Vagina (tissue), 2 donors: Measurements from ENCODE around the gene ACAD10. TPM values are rescaled to one million over a fixed set of nuclear protein-coding genes. Genes with fewer than 3 reads are reported as not detected.
A peak's percentile ranks its signal among the peaks of the same experiment; 100 is the strongest.
"Not testable (repeated sequence)": the region's sequence is repeated elsewhere in the genome, so short reads cannot be mapped to it uniquely, and the experiment has no call there.

Experiments used
- DNase-seq, 2 donors: peaks; one replicate each; pipeline ENCODE4 v3.0.0-alpha.2; 2017; ENCODE audit errors: extremely low spot score in 2 of 2
- H3K27ac ChIP-seq: fragments of 200-600 bp; sonication (generic); one replicate; pipeline ENCODE4 v1.5.1; 2019
- H3K27me3 ChIP-seq: fragments of 200-600 bp; sonication (generic); one replicate; pipeline ENCODE4 v1.5.1; 2019
- H3K36me3 ChIP-seq, 2 donors: fragments of 200-600 bp; sonication (generic); one replicate each; pipeline ENCODE4 v1.5.1; 2017 to 2019
- H3K4me1 ChIP-seq: fragments of 200-600 bp; sonication (generic); one replicate; pipeline ENCODE4 v1.5.1; 2019
- H3K4me3 ChIP-seq, 2 donors: fragments of 200-600 bp; sonication (generic); 1 replicate in 1 of 2; 2 replicates in 1 of 2; pipeline ENCODE4 v1.5.1; 2016 to 2019
- H3K9me3 ChIP-seq: fragments of 200-600 bp; sonication (generic); one replicate; pipeline ENCODE4 v1.5.1; 2019
- CTCF ChIP-seq, 3 experiments: fragments of 450-650 bp in 2 of 3; fragments of 200-600 bp in 1 of 3; sonication (generic) in 1 of 3; IDR thresholded peaks; one replicate each; pipeline ENCODE4 v1.5.1; 2017 to 2019; ENCODE audit warnings: antibody characterized with exemption in 3 of 3, mild to moderate bottlenecking in 2 of 3, moderate library complexity in 2 of 3
- POLR2A ChIP-seq, 2 donors: fragments of 450-650 bp; IDR thresholded peaks; one replicate each; pipeline ENCODE4 v1.6.1; 2017; ENCODE audit warnings: antibody characterized with exemption in 2 of 2, mild to moderate bottlenecking in 2 of 2, moderate library complexity in 2 of 2
- POLR2AphosphoS5 ChIP-seq, 2 donors: sonication (generic); formaldehyde crosslinking; IDR thresholded peaks; one replicate each; pipeline ENCODE4 v1.9.0; 2017; ENCODE audit warnings: antibody characterized with exemption in 2 of 2, mild to moderate bottlenecking in 2 of 2, low read depth in 1 of 2; ENCODE audit not compliant: insufficient read depth in 1 of 2
- intact Hi-C: fragments of 100-400 bp; cut with DNase I; formaldehyde crosslinking; loops from one replicate; pipeline ENCODE4 v1.15.1; 2023
- total RNA-seq: library from RNA; depleted of rRNA; stranded (reverse); fragments of >200 nt; gene quantifications from one replicate; pipeline ENCODE4 v1.2.3, GENCODE V29; 2016

Gene ACAD10
- total RNA-seq, 1 donor from 2014 or later = 26.5 TPM

GRCh38 chr12:111673503-111673902 lies 12.3 kb upstream of the ACAD10 start:
- Histone ChIP-seq H3K36me3 (peaks cover 0 to 71% of the 10 kb centered on the region in 2 donors), H3K4me1 (no peaks in the 10 kb centered on the region), H3K27me3 (no peaks in the 10 kb centered on the region), H3K9me3 (no peaks in the 10 kb centered on the region), H3K4me3 (no peak overlapping the region), H3K27ac (no peak overlapping the region)
- intact Hi-C loops = no loop called here
- TF ChIP-seq POLR2A (IDR thresholded peaks at IDR 0.05) (no peak), POLR2AphosphoS5 (IDR thresholded peaks at IDR 0.05; ENCODE audit: insufficient read depth in 1 of 2, low read depth in 1 of 2) (no peak), CTCF (IDR thresholded peaks at IDR 0.05) (no peak)
- DNase-seq = no peak

GRCh38 chr12:111677186-111677585 lies 8.7 kb upstream of the ACAD10 start:
- intact Hi-C loops = no loop called here

DNA sequence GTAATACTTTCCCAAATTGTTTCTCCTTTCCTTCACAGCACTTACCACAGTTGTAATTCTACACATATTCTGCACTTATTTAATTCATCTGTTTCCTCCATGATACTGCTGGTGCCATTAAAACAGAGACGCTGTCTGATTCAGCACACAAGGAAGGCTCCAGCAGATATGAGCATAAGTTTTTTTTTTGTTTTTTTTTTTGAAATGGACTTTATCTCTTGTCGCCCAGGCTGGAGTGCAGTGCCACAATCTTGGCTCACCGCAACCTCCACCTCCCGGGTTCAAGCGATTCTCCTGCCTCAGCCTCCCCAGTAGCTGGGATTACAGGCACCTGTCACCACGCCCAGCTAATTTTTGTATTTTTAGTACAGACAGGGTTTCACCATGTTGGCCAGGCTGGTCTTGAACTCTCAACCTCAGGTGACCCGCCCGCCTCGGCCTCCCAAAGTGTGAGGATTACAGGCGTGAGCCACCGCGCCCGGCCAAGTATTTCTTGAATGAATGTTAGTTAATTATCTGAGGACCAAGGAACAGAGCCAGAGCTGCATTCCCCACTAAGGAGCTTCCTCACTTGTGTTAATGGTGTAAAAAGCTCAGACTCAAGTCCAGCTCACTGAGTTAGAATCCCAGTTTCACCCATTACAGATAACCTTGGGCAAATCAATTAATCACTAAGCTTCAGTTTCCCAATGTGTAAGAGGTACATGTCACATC lies 1.2 kb upstream of the ACAD10 start:
- intact Hi-C loops = loop anchor here (10.0 kb wide), 1 partner anchor 290 kb away; no protein-coding TSS in a partner anchor
- DNase-seq, H3K27me3 ChIP-seq, H3K9me3 ChIP-seq: not testable (repeated sequence)
- Histone ChIP-seq H3K36me3 (peaks cover 2 to 20% of the 10 kb centered on the region in 2 donors), H3K4me1 (peaks cover 36% of the 10 kb centered on the region), H3K27ac (peak overlapping the region; percentile 90), H3K4me3 (peak overlapping the region; percentile 84 to 92)

More at GRCh38 chr12:111677186-111677585, 8.7 kb upstream of the ACAD10 start:
- Histone ChIP-seq H3K4me1 (no peaks in the 10 kb centered on the region), H3K4me3 (no peak overlapping the region), H3K9me3 (no peaks in the 10 kb centered on the region), H3K27me3 (no peaks in the 10 kb centered on the region), H3K27ac (no peak overlapping the region), H3K36me3 (peaks cover 2 to 75% of the 10 kb centered on the region in 2 donors)
- TF ChIP-seq POLR2AphosphoS5 (IDR thresholded peaks at IDR 0.05; ENCODE audit: insufficient read depth in 1 of 2, low read depth in 1 of 2) (no peak), POLR2A (IDR thresholded peaks at IDR 0.05) (no peak), CTCF (IDR thresholded peaks at IDR 0.05) (no peak)
- no peak for DNase-seq

- Histone ChIP-seq H3K27ac (peak overlapping the region; percentile 90), H3K4me1 (peaks cover 36% of the 10 kb centered on the region), H3K27me3 (no peaks in the 10 kb centered on the region), H3K4me3 (peak overlapping the region; percentile 84 to 92), H3K9me3 (no peaks in the 10 kb centered on the region), H3K36me3 (peaks cover 2 to 13% of the 10 kb centered on the region in 2 donors)
- intact Hi-C loops = loop anchor here (10.0 kb wide), 1 partner anchor 291 kb away; no protein-coding TSS in a partner anchor
- no peak for DNase-seq
- TF ChIP-seq CTCF (IDR thresholded peaks at IDR 0.05) (no peak), POLR2AphosphoS5 (IDR thresholded peaks at IDR 0.05; ENCODE audit: insufficient read depth in 1 of 2, low read depth in 1 of 2) (no peak), POLR2A (IDR thresholded peaks at IDR 0.05) (no peak)
These were observed 487 bp upstream of the ACAD10 start for GRCh38 chr12:111685322-111685810.

DNA sequence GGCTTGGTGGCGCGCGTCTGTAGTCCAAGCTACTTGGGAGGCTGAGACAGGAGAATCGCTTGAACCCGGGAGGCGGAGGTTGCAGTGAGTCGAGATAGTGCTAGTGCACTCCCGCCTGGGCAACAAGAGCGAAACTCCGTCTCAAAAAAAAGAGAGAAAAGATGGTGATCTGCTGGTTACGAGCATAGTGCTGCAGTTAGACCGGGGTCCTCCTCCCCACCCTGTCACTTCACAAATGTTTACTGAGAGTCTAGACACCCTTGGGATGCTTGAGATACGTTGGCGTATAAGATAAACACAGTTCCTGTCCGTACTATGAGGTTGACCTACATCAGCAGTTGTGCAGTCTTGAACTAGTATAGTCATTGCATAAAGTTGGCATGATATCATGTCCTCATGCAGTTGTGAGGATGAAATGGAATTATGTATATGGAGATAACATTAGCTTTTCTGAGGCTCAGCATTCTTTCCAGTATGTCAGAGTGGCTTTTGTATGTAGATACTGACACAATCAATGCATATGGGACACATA lies 787 bp downstream of the ACAD10 start:
- Histone ChIP-seq H3K9me3 (no peaks in the 10 kb centered on the region), H3K27me3 (no peaks in the 10 kb centered on the region), H3K4me1 (peaks cover 36% of the 10 kb centered on the region), H3K36me3 (peaks cover 0 to 6% of the 10 kb centered on the region in 2 donors), H3K4me3 (peak overlapping the region; percentile 84 to 92), H3K27ac (peak overlapping the region; percentile 90)
- intact Hi-C loops = loop anchor here (10.0 kb wide), 1 partner anchor 292 kb away; no protein-coding TSS in a partner anchor
- DNase-seq = no peak
- TF ChIP-seq CTCF (IDR thresholded peaks at IDR 0.05) (no peak), POLR2AphosphoS5 (IDR thresholded peaks at IDR 0.05; ENCODE audit: insufficient read depth in 1 of 2, low read depth in 1 of 2) (no peak), POLR2A (IDR thresholded peaks at IDR 0.05) (no peak)
